GM18519 (cell line): ENCODE data around the gene RPS19BP1.

Experiments
- ATAC-seq: cut with Tn5 transposase; IDR thresholded peaks from one replicate; pipeline ENCODE4 v1.9.1; 2021; ENCODE audit warnings: mild to moderate bottlenecking, moderate library complexity; ENCODE audit not compliant: unreplicated experiment, low FRiP score

The RPS19BP1 gene, protein sequence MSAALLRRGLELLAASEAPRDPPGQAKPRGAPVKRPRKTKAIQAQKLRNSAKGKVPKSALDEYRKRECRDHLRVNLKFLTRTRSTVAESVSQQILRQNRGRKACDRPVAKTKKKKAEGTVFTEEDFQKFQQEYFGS

DNA sequence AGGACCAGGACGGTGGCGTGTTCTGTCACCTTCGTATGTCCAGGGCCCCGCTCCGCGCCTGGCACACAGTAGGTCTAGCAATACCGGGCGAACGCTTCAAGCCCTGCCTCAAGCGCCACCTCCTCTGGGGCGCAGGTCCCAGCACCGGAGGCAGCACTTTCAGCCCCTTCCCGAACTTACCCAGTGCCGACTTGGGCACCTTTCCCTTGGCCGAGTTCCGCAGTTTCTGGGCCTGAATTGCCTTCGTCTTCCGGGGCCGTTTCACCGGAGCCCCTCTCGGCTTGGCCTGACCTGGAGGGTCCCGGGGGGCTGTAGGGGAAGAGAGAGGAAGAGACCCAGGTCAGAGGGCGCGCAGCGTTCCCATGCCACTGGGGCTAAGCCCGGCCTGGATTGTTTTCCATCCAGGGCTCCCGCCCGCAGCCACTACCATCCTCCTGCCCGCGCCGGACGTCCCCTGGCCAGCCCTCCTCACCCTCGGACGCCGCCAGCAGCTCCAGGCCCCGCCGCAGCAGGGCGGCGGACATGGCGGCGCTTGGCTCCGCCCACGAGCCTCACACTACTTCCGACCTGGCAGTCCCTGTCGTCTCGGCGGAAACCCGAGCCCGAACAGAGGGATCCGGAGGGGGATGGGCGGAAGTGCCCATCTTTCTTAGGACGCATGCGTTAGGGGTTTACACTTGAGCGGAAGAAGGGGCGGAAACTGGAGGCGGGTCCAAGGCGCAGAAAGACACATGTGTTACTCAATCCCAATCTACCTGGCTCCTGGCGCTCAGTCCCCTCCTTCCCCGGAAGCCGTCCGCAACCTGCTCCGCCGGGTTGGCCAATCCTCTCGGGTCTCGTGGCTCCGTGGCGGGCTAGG, at the start of gene RPS19BP1:
TSS of gene RPS19BP1 (minus strand) at position 534 of the 859 bp plus-strand sequence. CDS start at position 524, 10 bp downstream.
- ATAC-seq: peak; percentile 56

DNA sequence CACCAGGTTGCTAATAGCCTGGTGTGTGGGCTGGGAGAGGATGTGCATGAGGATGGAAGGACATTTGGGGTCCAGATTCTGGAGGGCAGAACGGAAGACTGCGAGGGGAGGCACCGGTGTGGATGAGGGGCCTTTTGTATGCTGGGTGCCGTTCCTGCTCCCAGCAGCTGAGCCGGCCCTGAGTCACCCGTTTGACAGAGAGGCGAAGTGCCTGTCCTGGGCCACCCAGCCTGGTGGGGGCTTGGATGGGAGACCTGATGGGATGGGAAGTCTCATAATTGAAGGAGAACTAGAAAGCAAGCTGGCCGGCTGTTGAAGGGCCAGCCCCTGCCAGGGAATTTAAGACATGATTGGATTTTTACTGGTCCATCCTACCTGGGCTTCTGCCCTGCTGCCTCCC, 48.8 kb upstream of the RPS19BP1 start:
- no peak for ATAC-seq

DNA sequence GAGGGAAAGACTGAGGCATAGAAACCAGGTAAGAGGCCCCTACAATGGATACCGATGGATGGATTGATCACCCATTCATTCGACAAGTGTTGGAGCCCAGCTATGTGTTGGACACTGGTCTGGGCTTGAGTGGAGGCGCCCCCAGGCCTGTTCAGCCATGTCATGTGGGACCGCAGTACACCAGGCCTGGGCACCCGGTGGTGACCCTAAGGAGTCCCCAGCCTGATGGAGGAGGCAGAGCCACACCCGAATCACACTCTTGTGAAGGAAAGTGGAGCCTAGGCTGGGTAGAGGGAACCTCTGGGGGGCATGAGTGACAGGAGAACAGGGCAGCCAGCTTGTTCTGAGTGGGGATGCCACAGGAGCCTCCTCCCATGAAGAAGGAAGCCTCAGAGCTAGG, 48.2 kb upstream of the RPS19BP1 start:
- no peak for ATAC-seq

DNA sequence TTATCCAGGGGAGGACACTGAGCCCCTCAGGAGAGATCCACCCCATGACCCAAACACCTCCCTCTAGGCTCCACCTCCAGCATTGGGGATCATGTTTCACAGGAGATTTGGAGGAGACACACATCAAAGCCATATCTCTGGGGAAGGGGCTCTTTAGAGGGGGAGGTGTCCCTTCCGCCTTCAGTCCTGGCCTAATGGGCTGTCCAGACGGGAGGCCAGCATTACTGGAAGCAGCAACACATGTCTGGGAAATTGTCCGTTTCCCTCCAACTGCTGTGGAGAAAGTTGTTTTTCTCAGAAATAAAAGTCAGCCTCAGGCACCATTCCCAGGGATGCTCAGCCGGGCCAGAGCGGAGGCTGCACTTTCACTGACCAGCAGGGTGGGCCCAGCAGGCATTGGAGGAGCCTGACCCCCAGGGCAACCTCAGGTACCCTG, 47.5 kb upstream of the RPS19BP1 start:
- ATAC-seq: no peak

DNA sequence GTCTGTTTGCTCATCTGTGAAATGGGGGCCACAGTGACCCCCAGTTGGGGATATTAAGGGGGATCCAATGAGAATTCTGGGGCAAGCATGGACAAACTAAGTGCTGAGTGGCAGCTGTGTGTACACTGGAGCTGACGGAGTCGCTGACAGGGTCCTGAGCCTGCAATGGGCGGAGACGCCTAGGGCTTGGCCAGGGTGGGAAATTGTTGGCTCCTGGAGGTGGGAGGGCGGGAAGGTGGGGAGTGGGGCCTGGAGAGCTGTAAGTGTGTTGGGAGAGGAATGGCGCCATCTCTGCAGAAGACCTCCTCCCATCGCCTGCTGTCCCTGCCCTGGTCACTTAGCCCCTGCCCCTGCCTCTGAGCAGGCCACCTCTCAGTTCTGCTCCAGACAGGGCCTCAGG, 45.4 kb upstream of the RPS19BP1 start:
- ATAC-seq: no peak

DNA sequence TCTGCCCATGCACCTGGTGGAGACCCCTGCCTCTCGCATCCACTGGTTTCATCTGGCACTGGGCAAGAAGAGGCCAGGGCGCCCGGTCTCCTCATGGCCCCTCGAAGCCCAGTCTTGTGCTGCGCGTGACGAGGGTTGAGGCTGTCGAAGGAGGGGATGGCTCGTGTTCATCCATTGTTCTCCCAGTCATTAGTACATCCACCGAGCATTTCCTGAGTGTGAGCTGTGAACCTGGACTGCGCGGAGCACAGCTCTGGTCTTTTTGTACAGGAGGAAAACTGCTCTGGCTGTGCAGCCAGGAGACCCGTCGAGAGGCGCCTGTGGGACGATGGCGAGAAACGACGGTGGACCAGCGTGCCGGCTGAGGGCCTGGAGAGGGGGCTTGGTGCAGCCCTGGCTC, 44.8 kb upstream of the RPS19BP1 start:
- no peak for ATAC-seq

DNA sequence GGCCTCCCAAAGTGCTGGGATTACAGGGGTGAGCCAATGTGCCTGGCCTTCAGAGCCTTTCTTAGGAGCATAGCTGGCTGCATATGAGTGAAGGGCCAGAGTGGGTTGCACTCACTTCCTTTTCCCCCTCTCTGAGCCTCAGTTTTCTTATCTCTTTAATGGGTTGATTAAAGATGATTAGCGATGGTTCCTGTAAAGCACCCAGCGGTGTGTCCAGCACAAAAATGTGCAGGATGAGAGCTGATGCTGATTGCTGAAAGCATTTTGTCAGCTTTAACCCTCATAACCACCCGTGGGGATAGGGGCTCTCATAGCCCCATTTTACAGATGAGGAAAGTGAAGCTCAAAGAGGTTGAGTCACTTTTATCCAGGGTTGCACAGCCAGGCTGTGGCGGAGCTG, 43.5 kb upstream of the RPS19BP1 start:
- no peak for ATAC-seq

DNA sequence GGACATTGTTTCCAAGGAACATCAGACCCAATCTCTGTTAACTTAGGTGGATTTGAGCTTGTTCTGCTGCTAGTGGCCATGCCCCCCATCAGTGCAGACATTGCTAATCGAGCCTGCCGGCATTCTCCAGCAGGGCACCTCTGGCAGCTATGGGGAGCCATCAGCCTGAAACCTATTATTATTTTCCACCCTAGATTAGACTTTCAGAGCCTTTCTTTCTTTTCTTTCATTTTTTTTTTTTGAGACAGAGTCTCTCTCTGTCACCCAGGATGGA, 42.9 kb upstream of the RPS19BP1 start:
- ATAC-seq: no peak

DNA sequence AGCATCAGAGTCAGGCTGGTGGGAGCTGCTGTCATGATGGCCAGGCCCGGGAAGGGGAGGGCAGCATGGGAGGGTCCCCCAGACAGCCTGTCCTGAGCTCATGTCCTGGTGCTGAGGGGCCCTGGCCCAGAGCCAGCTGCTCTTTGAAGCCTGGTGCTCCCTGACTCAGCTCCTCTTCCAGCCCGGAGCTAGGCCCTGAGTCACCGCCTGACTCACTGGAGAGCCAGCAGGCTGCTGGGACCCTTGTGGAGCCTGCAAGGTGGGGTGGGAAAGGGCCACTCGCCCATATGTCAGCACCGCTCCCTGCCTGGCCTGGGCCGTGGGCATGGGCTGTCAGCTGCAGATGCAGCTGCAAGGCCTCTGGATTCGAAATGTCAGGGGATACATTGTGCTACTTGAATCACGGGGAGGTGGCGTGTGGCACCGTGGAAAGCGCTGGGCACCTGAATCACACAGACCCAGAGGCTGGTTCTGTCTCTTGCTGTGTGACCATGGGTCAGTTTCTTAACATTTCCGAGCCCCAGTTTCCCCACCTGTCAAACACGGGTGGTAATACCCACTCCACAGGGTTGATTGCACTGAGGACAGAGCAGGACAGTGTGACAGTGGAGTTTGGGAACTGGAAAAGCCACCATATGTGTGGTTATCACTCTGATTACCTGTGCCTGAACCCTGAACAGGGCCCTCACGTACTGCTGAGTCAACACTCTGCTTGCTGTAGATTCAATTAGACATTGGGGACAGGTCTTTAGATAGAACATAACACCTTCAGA, 42.4 kb upstream of the RPS19BP1 start:
- ATAC-seq: no peak

DNA sequence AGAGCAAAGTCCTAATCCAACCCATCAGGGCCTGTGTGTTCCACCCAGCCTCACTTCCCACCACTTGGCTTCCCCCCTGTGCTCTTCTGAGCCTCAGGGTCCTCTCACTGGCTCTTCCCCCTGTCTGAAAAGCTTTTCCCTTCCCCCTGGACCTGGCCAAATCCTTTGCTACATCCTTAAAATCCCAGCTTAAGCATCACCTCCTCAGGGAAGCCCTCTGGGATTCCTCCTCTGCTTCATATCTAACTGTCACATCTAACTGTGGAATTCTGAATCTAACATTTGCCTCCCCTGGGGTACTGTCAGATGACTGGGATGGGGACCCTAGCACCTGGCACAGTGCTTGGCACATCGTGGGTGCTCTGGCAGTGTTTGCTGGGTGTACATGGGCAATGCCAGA, 39.0 kb upstream of the RPS19BP1 start:
- no peak for ATAC-seq

DNA sequence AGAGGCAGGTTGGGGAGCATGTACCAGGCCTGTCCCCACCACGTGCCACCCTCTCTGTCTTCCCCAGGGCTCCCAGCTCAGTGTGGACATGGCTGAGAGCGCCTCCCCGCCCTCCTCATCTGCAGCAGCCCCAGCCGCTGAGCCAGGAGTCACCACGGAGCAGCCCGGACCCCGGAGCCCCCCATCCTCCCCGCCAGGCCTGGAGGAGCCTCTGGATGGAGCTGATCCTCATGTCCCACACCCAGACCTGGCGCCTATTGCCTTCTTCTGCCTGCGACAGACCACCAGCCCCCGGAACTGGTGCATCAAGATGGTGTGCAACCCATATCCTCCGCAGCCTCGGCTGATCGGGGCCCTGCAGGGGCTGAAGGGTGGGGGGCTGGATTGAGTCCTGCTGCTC, 38.1 kb upstream of the RPS19BP1 start, which contains the start of gene CACNA1I:
TSS of gene CACNA1I (plus strand) at position 89 of the 400 bp plus-strand sequence. CDS start at position 89, 0 bp downstream.
- no peak for ATAC-seq

DNA sequence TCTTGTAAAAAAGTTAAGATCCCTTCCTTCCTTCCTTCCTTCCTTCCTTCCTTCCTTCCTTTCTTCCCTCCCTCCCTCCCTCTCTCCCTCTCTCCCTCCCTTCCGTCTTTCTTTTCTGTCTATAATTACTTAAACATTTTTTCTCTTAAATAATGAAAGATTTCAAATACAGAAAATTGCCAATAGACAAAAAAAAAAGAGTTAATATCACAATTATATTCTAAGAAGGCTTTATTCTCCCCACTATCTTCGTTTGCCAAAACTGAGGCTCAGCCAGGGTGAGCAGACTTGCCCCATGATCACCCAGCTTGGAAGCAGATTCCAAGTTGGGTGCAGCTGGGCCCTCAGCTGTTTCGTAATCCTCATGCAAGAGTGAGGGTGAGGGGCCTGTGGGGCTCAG, 37.7 kb upstream of the RPS19BP1 start:
- ATAC-seq: no peak

DNA sequence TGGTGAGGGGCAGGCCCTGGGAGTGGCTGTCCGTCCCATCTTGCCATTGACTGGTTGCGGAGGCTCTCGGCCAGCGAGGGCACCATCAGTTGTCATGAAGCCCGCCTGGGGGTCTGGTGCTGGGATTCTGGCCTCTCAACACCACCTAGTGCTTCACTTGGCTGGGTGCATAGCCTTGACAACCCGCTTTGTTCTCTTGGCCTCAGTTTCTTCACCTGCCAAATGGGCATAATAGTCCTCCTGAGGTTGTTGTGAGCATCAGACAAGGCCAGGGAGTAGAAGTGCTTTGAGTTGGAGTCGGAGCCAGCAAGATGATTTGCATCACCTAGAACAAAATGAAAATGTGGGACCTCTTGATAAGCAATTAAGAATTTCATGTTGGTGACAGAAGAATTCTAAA, 36.5 kb upstream of the RPS19BP1 start:
- ATAC-seq: no peak

DNA sequence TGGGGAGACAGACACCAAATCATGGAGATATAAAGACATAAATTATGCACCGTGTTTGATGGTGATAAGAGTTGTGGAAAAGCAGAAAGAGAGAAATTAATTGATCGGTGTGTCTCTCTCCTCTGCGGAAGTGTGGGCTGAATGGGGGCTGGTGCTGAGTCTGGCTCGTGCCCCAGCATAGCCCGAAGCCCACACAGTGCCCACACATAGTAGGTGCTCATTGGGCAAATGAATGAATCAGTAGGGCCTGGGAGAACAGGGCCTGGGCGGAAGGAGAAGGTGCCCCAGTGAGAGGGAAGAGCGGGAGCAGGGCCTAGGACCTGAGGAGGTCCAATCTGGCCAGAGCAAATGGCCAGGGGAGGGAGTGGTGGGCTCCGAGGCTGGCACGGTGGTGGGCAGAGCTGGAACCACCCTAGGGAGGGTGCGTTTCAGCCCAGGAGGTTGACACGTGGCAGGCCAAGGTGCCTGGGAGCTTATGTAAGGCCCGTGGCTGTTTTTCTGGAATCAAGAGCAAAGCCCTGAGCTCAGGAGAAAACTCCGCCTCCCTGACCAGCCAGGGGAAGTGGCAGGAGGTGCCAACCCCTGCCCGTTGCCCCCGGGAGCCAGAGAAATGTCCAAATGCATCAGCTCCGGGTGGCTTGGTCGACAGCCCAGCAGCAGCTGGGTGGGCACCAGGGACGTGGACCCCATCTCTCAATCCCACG, 35.9 kb upstream of the RPS19BP1 start:
- ATAC-seq: no peak

DNA sequence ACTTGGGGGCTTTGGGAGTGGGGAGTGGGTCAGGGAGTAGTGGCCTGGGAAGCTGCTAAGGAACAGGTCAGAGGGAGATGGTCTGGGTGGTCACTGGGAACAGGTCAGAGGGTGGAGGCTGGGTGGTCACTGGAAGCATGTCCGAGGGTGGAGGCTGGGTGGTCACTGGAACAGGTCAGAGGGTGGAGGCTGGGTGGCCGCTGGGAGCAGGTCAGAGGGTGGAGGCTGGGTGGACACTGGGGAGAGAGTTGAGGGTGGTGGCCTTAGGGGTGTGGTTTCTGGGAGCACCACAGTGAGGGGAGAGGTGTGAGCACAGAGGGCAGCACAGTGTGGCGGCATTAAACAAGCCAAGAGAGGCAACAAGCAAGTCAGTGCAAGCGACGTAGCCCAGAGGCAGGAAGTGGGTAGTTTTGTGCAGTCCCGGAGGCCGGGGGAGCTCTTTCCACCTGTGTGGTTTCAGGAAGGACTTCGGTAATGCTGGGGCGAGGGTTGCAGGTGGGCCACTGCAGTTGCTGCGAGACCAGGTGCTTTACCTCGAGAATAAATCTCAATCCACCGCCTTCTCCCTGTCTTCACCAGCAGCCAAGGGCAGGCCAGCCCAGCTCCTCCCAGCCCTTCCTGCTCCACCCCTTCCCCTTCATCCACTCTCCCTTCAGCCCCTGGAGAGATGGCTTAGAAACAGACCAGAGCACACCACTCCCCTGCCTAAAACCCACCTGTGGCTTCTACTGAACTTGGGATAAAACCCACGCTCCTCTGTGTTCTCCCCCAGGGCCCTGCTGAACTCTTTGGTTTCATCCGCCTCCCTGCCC, 34.8 kb upstream of the RPS19BP1 start:
- no peak for ATAC-seq

DNA sequence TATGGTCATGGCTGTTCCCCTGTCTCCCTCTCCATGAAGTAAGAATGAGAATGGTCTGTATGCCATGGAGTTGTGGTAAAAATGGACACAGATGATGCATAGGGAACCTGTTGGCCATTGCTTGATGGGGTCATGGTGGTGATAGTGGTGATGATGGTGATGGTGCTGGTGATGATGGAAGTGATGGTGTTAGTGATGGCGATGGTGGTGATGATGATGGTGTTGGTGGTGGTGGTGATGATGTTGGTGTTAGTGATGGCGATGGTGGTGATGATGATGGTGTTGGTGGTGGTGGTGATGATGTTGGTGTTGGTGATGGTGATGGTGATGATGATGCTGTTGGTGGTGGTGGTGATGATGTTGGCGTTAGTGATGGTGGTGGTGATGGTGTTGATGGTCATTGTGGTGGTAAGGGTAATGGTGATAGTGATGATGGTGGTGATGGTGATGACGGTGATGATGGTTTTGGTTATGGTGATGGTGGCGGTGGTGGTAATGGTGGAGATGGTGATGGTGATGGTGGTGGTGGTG, 32.9 kb upstream of the RPS19BP1 start:
- no peak for ATAC-seq

DNA sequence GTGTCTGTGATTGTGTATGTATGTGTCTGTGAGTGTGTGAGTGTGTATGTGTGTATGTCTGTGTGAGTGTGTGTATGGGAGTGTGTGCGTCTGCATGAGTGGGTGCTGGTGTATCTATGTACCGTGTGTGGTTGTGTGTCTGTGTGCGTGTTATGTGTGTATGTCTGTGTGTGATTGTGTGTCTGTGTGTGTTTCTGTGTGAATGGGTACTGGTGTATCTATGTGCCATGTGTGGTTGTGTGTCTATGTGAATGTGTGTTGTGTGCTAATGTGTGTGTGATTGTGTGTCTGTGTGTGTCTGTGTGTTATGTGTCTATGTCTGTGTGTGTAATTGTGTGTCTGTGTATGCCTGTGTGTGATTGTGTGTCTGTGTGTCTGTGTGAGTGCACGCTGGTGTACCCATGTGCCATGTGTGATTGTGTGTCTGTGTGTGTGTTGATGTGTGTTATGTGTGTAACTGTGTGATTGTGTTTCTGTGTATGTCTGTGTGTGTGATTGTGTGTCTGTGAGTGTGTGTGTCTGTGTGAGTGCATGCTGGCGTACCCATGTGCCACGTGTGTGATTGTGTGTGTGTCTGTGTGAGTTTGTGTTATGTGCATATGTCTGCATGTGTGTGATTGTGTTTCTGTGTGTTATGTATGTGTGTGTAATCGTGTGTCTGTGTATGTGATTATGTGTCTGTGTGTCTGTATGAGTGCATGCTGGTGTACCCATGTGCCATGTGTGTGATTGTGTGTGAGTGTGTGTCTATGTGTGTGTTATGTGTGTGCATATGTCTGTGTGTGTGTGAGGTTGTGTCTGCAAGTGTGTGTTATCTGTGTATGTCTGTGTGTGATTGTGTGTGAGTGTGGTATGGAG, 31.3 kb upstream of the RPS19BP1 start:
- no peak for ATAC-seq

DNA sequence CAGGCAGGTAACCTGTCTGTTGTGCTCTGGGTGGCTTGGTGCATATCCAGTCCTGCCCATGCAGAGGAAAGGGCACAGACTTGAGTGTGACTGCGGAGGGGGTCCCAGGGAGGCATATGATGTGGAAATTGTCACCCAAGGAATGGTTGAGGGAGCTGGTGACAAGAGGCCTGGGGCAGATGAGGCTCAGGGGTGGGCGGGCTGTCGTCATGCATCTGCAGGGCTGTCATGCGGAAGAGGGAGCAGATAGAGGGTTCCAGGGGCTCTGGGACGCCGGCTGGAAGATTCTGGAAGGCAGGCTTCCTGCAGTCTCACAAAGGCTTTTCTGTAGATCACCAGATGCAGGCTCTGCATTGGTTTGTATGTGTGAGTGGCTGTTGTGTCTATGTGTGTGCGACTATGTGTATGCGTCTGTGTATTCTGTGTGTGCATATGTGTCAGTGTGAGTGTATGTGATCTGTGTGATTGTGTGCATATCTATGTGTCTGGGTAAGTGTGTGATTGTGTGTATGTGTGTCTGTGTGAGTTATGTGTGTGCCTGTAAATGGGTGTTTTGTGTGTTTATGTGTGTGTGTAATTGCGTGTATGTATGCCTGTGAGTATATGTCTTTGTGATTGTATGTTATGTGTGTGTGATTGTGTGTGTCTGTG, 30.4 kb upstream of the RPS19BP1 start:
- no peak for ATAC-seq
